H1 (cell line): ENCODE data around the gene PHC2. TPM values are rescaled to one million over a fixed set of nuclear protein-coding genes. Genes with fewer than 3 reads are reported as not detected.

Experiments used
- CREB1 ChIP-seq: IDR thresholded peaks from 2 replicates; pipeline ENCODE4 v1.6.1; 2012; ENCODE audit warnings: inconsistent platforms
- POLR2A ChIP-seq, 2 experiments: IDR thresholded peaks; 1 replicate in 1 of 2; 2 replicates in 1 of 2; pipeline ENCODE4 v1.6.1; 2011; ENCODE audit warnings: low read depth in 2 of 2, low read length in 2 of 2, mild to moderate bottlenecking in 2 of 2; ENCODE audit errors: control extremely low read depth in 1 of 2
- RAD21 ChIP-seq, 2 experiments: IDR thresholded peaks in 1 of 2; conservative IDR thresholded peaks in 1 of 2; 2 replicates each; pipeline ENCODE4 v1.6.1; 2011; ENCODE audit warnings: low read depth in 2 of 2, low read length in 2 of 2, improper control_type of control experiment in 1 of 2, inconsistent platforms in 1 of 2, mild to moderate bottlenecking in 1 of 2, moderate library complexity in 1 of 2
- SIRT6 ChIP-seq: IDR thresholded peaks from one replicate; pipeline ENCODE4 v1.7.1; 2012; ENCODE audit warnings: low read length, inconsistent platforms
- SP4 ChIP-seq: IDR thresholded peaks from 2 replicates; pipeline ENCODE4 v1.6.1; 2012; ENCODE audit warnings: low read length, inconsistent platforms
- polyA plus RNA-seq, 7 experiments: library from polyadenylated mRNA; depleted of rRNA in 3 of 7; stranded (reverse) in 5 of 7; unstranded in 2 of 7; fragments of >200 nt in 5 of 7; fragments of 200-250 nt in 2 of 7; gene quantifications; 1 replicate in 5 of 7; 2 replicates in 1 of 7; 4 replicates in 1 of 7; pipeline versions ENCODE4 v1.2.1 to v1.2.3, GENCODE V29; 2011 to 2013; ENCODE audit warnings: missing spikeins in 2 of 7, mixed read lengths in 2 of 7
- total RNA-seq: library from RNA; stranded (reverse); fragmentation: NEBNext Ultra II Directional; extraction: Animal tissue kit (Norgen Biotek cat#: 25700); gene quantifications from 2 replicates; pipeline ENCODE4 v1.2.1, GENCODE V29; 2021
- TF ChIP-seq, protein P1 (sequence below): fragments of 300-600 bp; sonication (generic); IDR thresholded peaks from 2 replicates; pipeline ENCODE4 v1.7.1; 2012; ENCODE audit warnings: low read length, moderate library complexity, mild to moderate bottlenecking, inconsistent platforms; ENCODE audit not compliant: insufficient replicate concordance
- TF ChIP-seq, protein P2 (sequence below): IDR thresholded peaks from 2 replicates; pipeline ENCODE4 v1.6.1; 2011; ENCODE audit warnings: low read depth, mild to moderate bottlenecking, low read length; ENCODE audit not compliant: insufficient read depth
- TF ChIP-seq, protein P3 (sequence below): IDR thresholded peaks from 2 replicates; pipeline ENCODE4 v1.6.1; 2011; ENCODE audit warnings: low read length, improper control_type of control experiment

The PHC2 gene
- total and polyA plus RNA-seq, 2 of the 8 experiments (the other 6 are each of a cell fraction or from before 2014, with no cell fraction given): 5.6 to 14.2 TPM

DNA sequence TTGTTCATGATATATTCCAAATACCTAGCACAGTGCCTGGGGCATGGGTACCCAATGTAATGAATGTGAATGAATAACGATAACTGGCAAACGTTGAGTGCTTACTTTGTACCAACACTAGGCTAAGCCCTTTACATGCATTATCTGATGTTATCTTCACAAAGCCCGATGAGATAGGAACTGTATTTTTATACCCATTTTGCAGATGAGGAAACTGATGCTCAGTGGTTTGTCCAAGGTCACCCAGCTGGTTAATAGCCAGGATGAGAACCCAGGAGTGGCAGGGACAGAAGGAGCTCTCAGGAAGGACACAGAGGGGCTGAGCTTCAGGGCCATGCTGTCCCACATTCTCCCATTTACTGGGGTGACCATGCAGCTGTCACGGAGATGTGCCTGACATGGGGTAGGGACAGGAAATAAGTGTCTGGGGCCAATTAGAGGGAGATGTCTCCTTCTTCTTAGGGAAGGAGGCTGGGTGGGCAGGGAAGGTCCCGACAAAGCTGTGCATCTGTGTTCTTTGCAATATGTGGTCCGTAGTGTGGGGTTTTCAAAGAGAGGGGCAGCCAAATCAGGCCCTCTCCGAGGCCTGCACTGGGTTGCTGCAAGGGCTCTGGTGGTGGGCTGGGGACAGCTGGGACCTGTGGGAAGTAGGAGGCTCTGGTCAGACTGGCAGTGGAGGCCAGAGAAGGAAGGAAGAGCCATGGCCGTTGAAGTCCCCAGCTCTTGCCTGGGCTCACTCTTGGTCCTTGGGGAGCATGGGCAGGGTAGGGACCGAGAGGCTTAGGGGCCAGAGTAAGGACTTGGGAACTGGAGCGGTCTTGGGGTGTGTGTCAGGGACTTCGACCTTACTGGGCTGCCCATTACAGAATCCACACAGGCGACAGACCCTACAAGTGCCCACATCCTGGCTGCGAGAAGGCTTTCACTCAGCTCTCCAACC lies 136.6 kb downstream of the PHC2 start (continued):
- TF ChIP-seq, protein P1, sequence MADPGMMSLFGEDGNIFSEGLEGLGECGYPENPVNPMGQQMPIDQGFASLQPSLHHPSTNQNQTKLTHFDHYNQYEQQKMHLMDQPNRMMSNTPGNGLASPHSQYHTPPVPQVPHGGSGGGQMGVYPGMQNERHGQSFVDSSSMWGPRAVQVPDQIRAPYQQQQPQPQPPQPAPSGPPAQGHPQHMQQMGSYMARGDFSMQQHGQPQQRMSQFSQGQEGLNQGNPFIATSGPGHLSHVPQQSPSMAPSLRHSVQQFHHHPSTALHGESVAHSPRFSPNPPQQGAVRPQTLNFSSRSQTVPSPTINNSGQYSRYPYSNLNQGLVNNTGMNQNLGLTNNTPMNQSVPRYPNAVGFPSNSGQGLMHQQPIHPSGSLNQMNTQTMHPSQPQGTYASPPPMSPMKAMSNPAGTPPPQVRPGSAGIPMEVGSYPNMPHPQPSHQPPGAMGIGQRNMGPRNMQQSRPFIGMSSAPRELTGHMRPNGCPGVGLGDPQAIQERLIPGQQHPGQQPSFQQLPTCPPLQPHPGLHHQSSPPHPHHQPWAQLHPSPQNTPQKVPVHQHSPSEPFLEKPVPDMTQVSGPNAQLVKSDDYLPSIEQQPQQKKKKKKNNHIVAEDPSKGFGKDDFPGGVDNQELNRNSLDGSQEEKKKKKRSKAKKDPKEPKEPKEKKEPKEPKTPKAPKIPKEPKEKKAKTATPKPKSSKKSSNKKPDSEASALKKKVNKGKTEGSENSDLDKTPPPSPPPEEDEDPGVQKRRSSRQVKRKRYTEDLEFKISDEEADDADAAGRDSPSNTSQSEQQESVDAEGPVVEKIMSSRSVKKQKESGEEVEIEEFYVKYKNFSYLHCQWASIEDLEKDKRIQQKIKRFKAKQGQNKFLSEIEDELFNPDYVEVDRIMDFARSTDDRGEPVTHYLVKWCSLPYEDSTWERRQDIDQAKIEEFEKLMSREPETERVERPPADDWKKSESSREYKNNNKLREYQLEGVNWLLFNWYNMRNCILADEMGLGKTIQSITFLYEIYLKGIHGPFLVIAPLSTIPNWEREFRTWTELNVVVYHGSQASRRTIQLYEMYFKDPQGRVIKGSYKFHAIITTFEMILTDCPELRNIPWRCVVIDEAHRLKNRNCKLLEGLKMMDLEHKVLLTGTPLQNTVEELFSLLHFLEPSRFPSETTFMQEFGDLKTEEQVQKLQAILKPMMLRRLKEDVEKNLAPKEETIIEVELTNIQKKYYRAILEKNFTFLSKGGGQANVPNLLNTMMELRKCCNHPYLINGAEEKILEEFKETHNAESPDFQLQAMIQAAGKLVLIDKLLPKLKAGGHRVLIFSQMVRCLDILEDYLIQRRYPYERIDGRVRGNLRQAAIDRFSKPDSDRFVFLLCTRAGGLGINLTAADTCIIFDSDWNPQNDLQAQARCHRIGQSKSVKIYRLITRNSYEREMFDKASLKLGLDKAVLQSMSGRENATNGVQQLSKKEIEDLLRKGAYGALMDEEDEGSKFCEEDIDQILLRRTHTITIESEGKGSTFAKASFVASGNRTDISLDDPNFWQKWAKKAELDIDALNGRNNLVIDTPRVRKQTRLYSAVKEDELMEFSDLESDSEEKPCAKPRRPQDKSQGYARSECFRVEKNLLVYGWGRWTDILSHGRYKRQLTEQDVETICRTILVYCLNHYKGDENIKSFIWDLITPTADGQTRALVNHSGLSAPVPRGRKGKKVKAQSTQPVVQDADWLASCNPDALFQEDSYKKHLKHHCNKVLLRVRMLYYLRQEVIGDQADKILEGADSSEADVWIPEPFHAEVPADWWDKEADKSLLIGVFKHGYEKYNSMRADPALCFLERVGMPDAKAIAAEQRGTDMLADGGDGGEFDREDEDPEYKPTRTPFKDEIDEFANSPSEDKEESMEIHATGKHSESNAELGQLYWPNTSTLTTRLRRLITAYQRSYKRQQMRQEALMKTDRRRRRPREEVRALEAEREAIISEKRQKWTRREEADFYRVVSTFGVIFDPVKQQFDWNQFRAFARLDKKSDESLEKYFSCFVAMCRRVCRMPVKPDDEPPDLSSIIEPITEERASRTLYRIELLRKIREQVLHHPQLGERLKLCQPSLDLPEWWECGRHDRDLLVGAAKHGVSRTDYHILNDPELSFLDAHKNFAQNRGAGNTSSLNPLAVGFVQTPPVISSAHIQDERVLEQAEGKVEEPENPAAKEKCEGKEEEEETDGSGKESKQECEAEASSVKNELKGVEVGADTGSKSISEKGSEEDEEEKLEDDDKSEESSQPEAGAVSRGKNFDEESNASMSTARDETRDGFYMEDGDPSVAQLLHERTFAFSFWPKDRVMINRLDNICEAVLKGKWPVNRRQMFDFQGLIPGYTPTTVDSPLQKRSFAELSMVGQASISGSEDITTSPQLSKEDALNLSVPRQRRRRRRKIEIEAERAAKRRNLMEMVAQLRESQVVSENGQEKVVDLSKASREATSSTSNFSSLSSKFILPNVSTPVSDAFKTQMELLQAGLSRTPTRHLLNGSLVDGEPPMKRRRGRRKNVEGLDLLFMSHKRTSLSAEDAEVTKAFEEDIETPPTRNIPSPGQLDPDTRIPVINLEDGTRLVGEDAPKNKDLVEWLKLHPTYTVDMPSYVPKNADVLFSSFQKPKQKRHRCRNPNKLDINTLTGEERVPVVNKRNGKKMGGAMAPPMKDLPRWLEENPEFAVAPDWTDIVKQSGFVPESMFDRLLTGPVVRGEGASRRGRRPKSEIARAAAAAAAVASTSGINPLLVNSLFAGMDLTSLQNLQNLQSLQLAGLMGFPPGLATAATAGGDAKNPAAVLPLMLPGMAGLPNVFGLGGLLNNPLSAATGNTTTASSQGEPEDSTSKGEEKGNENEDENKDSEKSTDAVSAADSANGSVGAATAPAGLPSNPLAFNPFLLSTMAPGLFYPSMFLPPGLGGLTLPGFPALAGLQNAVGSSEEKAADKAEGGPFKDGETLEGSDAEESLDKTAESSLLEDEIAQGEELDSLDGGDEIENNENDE: no peak
- TF ChIP-seq POLR2A (IDR thresholded peaks at IDR 0.05; ENCODE audit: control extremely low read depth in 1 of 2, low read depth in 2 of 2, low read length in 2 of 2) (no peak), SIRT6 (no peak), RAD21 (IDR thresholded peaks at IDR 0.05 in 1 of 2, conservative IDR thresholded peaks at IDR 0.05 in 1 of 2; ENCODE audit: low read depth in 2 of 2, low read length in 2 of 2) (no peak), SP4 (no peak), CREB1 (no peak)
- TF ChIP-seq, protein P2, sequence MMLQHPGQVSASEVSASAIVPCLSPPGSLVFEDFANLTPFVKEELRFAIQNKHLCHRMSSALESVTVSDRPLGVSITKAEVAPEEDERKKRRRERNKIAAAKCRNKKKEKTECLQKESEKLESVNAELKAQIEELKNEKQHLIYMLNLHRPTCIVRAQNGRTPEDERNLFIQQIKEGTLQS: no peak
- TF ChIP-seq, protein P3, sequence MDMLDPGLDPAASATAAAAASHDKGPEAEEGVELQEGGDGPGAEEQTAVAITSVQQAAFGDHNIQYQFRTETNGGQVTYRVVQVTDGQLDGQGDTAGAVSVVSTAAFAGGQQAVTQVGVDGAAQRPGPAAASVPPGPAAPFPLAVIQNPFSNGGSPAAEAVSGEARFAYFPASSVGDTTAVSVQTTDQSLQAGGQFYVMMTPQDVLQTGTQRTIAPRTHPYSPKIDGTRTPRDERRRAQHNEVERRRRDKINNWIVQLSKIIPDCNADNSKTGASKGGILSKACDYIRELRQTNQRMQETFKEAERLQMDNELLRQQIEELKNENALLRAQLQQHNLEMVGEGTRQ: no peak
